ENCODE results near the gene CPTP.

CPTP gene

GRCh38 chr1:1330366-1331067, 5.9 kb downstream of the CPTP start:
- Histone ChIP-seq H2AFZ (ENCODE audit: low read depth, low read length) (no peak overlapping the region), H3K4me2 (ENCODE audit: insufficient read depth, low read length) (no peak overlapping the region), H3K4me3 (ENCODE audit: low read depth in 1 of 2, low read length in 2 of 2) (no peak overlapping the region), H3K9me3 (ENCODE audit: insufficient read depth, low read length, severe bottlenecking) (no peaks in the 10 kb centered on the region), H4K20me1 (ENCODE audit: insufficient read depth, low read length) (peaks cover 65% of the 10 kb centered on the region), H3K27me3 (ENCODE audit: insufficient read depth, low read length, poor library complexity) (no peaks in the 10 kb centered on the region), H3K4me1 (ENCODE audit: insufficient read depth, low read length) (peaks cover 11% of the 10 kb centered on the region), H3K27ac (ENCODE audit: low read length) (no peak overlapping the region), H3K36me3 (ENCODE audit: insufficient read depth, low read length) (peaks cover 20% of the 10 kb centered on the region), H3K9ac (ENCODE audit: low read depth, low read length) (no peak overlapping the region), H3K79me2 (ENCODE audit: insufficient read depth, low read length) (peaks cover 14% of the 10 kb centered on the region)
- TF ChIP-seq EZH2 (IDR thresholded peaks at IDR 0.05; ENCODE audit: borderline replicate concordance, low read depth, low read length, severe bottlenecking) = no peak
- TF ChIP-seq CTCF (IDR thresholded peaks at IDR 0.05; ENCODE audit: borderline replicate concordance, extremely low read depth, low read length, poor library complexity, severe bottlenecking) = no peak
- DNase-seq = no peak
- no peak for ATAC-seq (ENCODE audit: insufficient read depth, low read depth)

DNA sequence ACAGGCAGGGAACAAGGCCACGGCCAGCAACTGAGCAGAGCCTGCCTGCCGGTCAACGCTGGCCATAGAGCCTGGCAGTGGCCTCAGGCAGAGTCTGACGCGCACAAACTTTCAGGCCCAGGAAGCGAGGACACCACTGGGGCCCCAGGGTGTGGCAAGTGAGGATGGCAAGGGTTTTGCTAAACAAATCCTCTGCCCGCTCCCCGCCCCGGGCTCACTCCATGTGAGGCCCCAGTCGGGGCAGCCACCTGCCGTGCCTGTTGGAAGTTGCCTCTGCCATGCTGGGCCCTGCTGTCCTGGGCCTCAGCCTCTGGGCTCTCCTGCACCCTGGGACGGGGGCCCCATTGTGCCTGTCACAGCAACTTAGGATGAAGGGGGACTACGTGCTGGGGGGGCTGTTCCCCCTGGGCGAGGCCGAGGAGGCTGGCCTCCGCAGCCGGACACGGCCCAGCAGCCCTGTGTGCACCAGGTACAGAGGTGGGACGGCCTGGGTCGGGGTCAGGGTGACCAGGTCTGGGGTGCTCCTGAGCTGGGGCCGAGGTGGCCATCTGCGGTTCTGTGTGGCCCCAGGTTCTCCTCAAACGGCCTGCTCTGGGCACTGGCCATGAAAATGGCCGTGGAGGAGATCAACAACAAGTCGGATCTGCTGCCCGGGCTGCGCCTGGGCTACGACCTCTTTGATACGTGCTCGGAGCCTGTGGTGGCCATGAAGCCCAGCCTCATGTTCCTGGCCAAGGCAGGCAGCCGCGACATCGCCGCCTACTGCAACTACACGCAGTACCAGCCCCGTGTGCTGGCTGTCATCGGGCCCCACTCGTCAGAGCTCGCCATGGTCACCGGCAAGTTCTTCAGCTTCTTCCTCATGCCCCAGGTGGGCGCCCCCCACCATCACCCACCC, 6.7 kb downstream of the CPTP start, which contains the start of gene TAS1R3:
Gene TAS1R3 (plus strand): TSS at position 213 of the 898 bp plus-strand sequence. CDS start 66 bp downstream, at position 279.
- Histone ChIP-seq H3K4me1 (ENCODE audit: insufficient read depth, low read length) (peaks cover 3% of the 10 kb centered on the region), H2AFZ (ENCODE audit: low read depth, low read length) (no peak within 1 kb of the TSS), H3K9me3 (ENCODE audit: insufficient read depth, low read length, severe bottlenecking) (no peaks in the 10 kb centered on the region), H3K9ac (ENCODE audit: low read depth, low read length) (no peak within 1 kb of the TSS), H3K4me3 (ENCODE audit: low read depth in 1 of 2, low read length in 2 of 2) (no peak within 1 kb of the TSS), H3K36me3 (ENCODE audit: insufficient read depth, low read length) (peaks cover 20% of the 10 kb centered on the region), H3K79me2 (ENCODE audit: insufficient read depth, low read length) (peaks cover 6% of the 10 kb centered on the region), H3K27ac (ENCODE audit: low read length) (no peak within 1 kb of the TSS), H3K4me2 (ENCODE audit: insufficient read depth, low read length) (no peak within 1 kb of the TSS), H4K20me1 (ENCODE audit: insufficient read depth, low read length) (peaks cover 64% of the 10 kb centered on the region), H3K27me3 (ENCODE audit: insufficient read depth, low read length, poor library complexity) (no peaks in the 10 kb centered on the region)
- no peak for DNase-seq
- no peak for TF ChIP-seq CTCF (IDR thresholded peaks at IDR 0.05; ENCODE audit: borderline replicate concordance, extremely low read depth, low read length, poor library complexity, severe bottlenecking)
- TF ChIP-seq EZH2 (IDR thresholded peaks at IDR 0.05; ENCODE audit: borderline replicate concordance, low read depth, low read length, severe bottlenecking) = no peak
- no peak for ATAC-seq (ENCODE audit: insufficient read depth, low read depth)

DNA sequence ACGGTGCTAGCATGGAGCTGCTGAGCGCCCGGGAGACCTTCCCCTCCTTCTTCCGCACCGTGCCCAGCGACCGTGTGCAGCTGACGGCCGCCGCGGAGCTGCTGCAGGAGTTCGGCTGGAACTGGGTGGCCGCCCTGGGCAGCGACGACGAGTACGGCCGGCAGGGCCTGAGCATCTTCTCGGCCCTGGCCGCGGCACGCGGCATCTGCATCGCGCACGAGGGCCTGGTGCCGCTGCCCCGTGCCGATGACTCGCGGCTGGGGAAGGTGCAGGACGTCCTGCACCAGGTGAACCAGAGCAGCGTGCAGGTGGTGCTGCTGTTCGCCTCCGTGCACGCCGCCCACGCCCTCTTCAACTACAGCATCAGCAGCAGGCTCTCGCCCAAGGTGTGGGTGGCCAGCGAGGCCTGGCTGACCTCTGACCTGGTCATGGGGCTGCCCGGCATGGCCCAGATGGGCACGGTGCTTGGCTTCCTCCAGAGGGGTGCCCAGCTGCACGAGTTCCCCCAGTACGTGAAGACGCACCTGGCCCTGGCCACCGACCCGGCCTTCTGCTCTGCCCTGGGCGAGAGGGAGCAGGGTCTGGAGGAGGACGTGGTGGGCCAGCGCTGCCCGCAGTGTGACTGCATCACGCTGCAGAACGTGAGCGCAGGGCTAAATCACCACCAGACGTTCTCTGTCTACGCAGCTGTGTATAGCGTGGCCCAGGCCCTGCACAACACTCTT, 7.6 kb downstream of the CPTP start:
- no peak overlapping the region for H3K4me2 ChIP-seq (ENCODE audit: insufficient read depth, low read length)
- no peak for ATAC-seq (ENCODE audit: insufficient read depth, low read depth)
- DNase-seq = no peak

More for the DNA sequence above, 7.6 kb downstream of the CPTP start:
- H3K9me3 ChIP-seq (ENCODE audit: insufficient read depth, low read length, severe bottlenecking) = no peaks in the 10 kb centered on the region
- H3K27ac ChIP-seq (ENCODE audit: low read length) = no peak overlapping the region
- H3K36me3 ChIP-seq (ENCODE audit: insufficient read depth, low read length) = peaks cover 16% of the 10 kb centered on the region
- no peaks in the 10 kb centered on the region for H3K79me2 ChIP-seq (ENCODE audit: insufficient read depth, low read length)
- TF ChIP-seq EZH2 (IDR thresholded peaks at IDR 0.05; ENCODE audit: borderline replicate concordance, low read depth, low read length, severe bottlenecking) (no peak), CTCF (IDR thresholded peaks at IDR 0.05; ENCODE audit: borderline replicate concordance, extremely low read depth, low read length, poor library complexity, severe bottlenecking) (no peak)
- no peak overlapping the region for H2AFZ ChIP-seq (ENCODE audit: low read depth, low read length)
- H3K4me1 ChIP-seq (ENCODE audit: insufficient read depth, low read length) = no peaks in the 10 kb centered on the region
- peaks cover 62% of the 10 kb centered on the region for H4K20me1 ChIP-seq (ENCODE audit: insufficient read depth, low read length)
- no peak overlapping the region for H3K4me3 ChIP-seq (ENCODE audit: low read depth in 1 of 2, low read length in 2 of 2)
- no peaks in the 10 kb centered on the region for H3K27me3 ChIP-seq (ENCODE audit: insufficient read depth, low read length, poor library complexity)
- no peak overlapping the region for H3K9ac ChIP-seq (ENCODE audit: low read depth, low read length)

Measured in DND-41 (cell line).